ENCODE measurements around the gene FXYD5. TPM values are rescaled to one million over a fixed set of nuclear protein-coding genes. Genes with fewer than 3 reads are reported as not detected.

FXYD5 gene
- total RNA-seq, 1 experiment from 2014 or later, result 100 TPM

DNA sequence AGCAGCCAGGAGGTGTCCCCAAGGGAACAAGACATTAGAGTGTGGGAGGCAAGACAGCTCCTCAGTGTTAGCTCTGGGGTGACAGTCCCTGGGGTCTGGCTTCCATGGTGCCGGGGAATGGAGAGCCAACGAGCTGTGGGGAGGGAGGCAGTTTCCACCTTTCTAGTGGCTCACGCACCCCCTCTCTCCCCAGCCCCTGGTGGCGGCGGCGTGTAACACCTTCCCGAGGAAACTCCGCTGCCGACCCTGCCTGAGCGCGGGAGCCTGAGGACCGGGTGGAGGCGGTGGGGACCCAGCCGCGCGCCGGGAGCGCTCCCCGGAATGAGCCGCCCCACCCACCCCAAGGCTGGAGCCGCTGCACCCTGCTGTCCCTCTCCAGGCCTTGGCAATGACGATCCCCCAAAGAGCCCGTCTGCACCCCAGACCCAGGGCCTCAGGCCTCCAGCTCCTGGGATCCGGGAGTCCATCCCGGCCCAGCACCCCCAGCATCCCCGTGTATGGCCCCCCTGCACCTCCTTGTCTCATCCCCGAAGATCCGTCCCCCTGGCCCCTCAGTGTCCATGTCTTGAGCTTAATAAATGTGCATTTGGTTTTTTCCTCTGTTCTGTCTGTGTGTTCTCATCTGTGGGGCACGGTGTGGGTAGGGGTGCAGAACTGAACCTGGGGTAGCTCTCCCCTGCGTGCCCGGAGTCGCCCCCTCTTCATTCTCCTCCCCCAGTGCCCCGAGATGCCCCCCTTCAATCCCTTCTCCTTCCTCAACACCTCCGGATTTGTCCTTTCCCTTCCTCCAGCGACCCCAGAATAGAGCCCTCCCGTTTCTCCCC is 622 bp upstream of the FXYD5 start:
- Histone ChIP-seq H3K23ac (ENCODE audit: insufficient read length, low read depth, low read length) (no peak overlapping the region), H3K18ac (ENCODE audit: insufficient read length, low read depth, low read length) (no peak overlapping the region), H4K91ac (ENCODE audit: insufficient read length, low read depth, low read length) (no peak overlapping the region), H4K5ac (ENCODE audit: insufficient read length, low read depth, low read length) (no peak overlapping the region), H3K4me2 (ENCODE audit: insufficient read depth, insufficient read length, low read length) (peak overlapping the region; percentile 68), H3K23me2 (ENCODE audit: insufficient read length, low read depth, low read length, poor library complexity, severe bottlenecking) (peaks cover 19% of the 10 kb centered on the region), H3K4ac (ENCODE audit: low read depth, low read length) (no peak overlapping the region), H3K4me1 (ENCODE audit: insufficient read depth, low read length) (peaks cover 10% of the 10 kb centered on the region; the same call in 1 of the 2 replicates), H3K9ac (ENCODE audit: extremely low read depth, insufficient read length, low read length) (no peak overlapping the region), H3K56ac (ENCODE audit: insufficient read length, low read depth, low read length) (no peak overlapping the region), H3K9me3 (ENCODE audit: control insufficient read depth, low read depth, low read length) (no peaks in the 10 kb centered on the region), H4K20me1 (ENCODE audit: control insufficient read depth, insufficient read depth, insufficient read length) (no peaks in the 10 kb centered on the region), H2BK120ac (ENCODE audit: low read depth, low read length, poor library complexity, severe bottlenecking) (no peak overlapping the region), H3K79me2 (ENCODE audit: insufficient read depth, low read length) (no peaks in the 10 kb centered on the region; the same call in 1 of the 2 replicates), H2BK15ac (ENCODE audit: low read depth, low read length) (no peak overlapping the region), H2BK5ac (ENCODE audit: insufficient read length, low read length) (no peak overlapping the region), H4K8ac (replicated peaks; ENCODE audit: insufficient read length, low read depth, low read length) (no peak overlapping the region), H2AK5ac (ENCODE audit: insufficient read length, low read length) (no peak overlapping the region), H3K14ac (ENCODE audit: insufficient read depth, low read length) (no peak overlapping the region), H3K79me1 (ENCODE audit: insufficient read depth, low read depth, low read length, poor library complexity, severe bottlenecking) (no peaks in the 10 kb centered on the region), H2BK20ac (ENCODE audit: low read depth, low read length, poor library complexity, severe bottlenecking) (no peak overlapping the region), H3T11ph (ENCODE audit: low read length) (no peak overlapping the region), H2AFZ (ENCODE audit: low read length) (no peak overlapping the region), H3K27ac (ENCODE audit: insufficient read length, low read depth, low read length) (no peak overlapping the region), H2BK12ac (ENCODE audit: insufficient read length, low read depth, low read length) (no peak overlapping the region), H3K27me3 (ENCODE audit: insufficient read depth, low read length) (no peaks in the 10 kb centered on the region)
- Mint-ChIP-seq H3K27me3 (ENCODE audit: low read depth) (peaks cover 2% of the 10 kb centered on the region; the same call in 1 of the 2 replicates), H3K27ac (peak overlapping the region in 1 of 3 experiments; percentile 92; a peak in 2 of 7 replicates), H3K4me1 (peaks cover 49 to 55% of the 10 kb centered on the region in 2 experiments), H3K36me3 (ENCODE audit: insufficient read depth in 1 of 3, low read depth in 3 of 3) (peaks cover 14 to 20% (median 19%) of the 10 kb centered on the region in 3 experiments; a peak in 6 of 7 replicates), H3K4me3 (peak overlapping the region; percentile 93 to 97), H3K9me3 (no peaks in the 10 kb centered on the region; a peak in 1 of 5 replicates)
- no CpG with 5 or more reads among the region's 36 CpGs for WGBS (ENCODE audit: extremely low coverage, insufficient read length, low lambda C conversion rate)
- TF ChIP-seq, protein P1, sequence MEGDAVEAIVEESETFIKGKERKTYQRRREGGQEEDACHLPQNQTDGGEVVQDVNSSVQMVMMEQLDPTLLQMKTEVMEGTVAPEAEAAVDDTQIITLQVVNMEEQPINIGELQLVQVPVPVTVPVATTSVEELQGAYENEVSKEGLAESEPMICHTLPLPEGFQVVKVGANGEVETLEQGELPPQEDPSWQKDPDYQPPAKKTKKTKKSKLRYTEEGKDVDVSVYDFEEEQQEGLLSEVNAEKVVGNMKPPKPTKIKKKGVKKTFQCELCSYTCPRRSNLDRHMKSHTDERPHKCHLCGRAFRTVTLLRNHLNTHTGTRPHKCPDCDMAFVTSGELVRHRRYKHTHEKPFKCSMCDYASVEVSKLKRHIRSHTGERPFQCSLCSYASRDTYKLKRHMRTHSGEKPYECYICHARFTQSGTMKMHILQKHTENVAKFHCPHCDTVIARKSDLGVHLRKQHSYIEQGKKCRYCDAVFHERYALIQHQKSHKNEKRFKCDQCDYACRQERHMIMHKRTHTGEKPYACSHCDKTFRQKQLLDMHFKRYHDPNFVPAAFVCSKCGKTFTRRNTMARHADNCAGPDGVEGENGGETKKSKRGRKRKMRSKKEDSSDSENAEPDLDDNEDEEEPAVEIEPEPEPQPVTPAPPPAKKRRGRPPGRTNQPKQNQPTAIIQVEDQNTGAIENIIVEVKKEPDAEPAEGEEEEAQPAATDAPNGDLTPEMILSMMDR (conservative IDR thresholded peaks at IDR 0.05), result peak; percentile 76
- DNase-seq, result peak; percentile 71
